AG04449 (cell line): ENCODE data around the gene SLC2A9.

ENCODE experiments used
- CTCF ChIA-PET: fragments of 350-600 bp; formaldehyde crosslinking; extraction: SDS; loops from one replicate; lab custom pipeline; 2021; ENCODE audit warnings: antibody characterized with exemption; lab: Yijun Ruan, JAX
- POLR2A ChIA-PET: fragments of 400-600, 350-600 bp; formaldehyde crosslinking; extraction: SDS; loops from one replicate; lab custom pipeline; 2020; ENCODE audit warnings: antibody characterized with exemption, inconsistent platforms; lab: Yijun Ruan, JAX
- DNase-seq: peaks from one replicate; pipeline ENCODE4 v3.0.0-alpha.2; 2010; ENCODE audit warnings: low read depth, low spot score
- H3K4me3 ChIP-seq: 2 replicates; pipeline ENCODE4 v1.5.1; 2011; ENCODE audit warnings: low read depth, mild to moderate bottlenecking, control low read depth, low read length
- TF ChIP-seq, protein P1 (sequence below): IDR thresholded peaks from one replicate; pipeline ENCODE4 v1.5.1; 2011; ENCODE audit warnings: mild to moderate bottlenecking, moderate library complexity, low read length, control low read depth, inconsistent platforms; ENCODE audit not compliant: insufficient read depth; ENCODE audit errors: missing control alignments

The SLC2A9 gene

DNA sequence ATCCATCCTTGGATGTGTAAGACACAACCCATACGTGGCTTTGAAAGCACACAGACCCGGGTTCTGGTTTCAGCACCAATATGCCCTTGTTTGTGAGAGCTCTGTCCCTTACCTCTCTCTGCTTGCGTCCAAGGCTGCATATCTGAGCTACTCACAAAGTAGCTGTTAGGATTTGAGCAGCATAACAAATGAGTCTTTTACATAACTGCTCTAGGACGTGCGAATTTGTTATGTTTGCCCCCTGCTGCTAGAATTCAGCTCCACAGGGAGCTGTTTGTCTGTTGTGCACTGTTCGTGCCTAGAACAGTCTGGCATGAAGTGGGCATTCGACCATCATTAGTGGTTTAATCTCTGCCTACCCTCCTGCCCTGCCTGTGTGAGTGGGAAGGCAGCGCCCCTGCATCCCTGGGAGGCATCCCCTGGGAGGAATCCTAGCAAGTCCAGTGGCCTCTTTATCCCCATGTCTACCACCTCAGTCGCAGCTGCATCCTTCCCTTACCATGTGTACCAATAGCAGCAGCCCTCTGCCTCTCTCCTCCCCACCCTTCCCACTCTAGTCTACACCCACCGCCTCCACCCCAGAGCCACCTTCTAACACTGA is 42.1 kb downstream of the SLC2A9 start:
- ChIA-PET POLR2A (no interaction called here), CTCF (no interaction called here)
- TF ChIP-seq, protein P1, sequence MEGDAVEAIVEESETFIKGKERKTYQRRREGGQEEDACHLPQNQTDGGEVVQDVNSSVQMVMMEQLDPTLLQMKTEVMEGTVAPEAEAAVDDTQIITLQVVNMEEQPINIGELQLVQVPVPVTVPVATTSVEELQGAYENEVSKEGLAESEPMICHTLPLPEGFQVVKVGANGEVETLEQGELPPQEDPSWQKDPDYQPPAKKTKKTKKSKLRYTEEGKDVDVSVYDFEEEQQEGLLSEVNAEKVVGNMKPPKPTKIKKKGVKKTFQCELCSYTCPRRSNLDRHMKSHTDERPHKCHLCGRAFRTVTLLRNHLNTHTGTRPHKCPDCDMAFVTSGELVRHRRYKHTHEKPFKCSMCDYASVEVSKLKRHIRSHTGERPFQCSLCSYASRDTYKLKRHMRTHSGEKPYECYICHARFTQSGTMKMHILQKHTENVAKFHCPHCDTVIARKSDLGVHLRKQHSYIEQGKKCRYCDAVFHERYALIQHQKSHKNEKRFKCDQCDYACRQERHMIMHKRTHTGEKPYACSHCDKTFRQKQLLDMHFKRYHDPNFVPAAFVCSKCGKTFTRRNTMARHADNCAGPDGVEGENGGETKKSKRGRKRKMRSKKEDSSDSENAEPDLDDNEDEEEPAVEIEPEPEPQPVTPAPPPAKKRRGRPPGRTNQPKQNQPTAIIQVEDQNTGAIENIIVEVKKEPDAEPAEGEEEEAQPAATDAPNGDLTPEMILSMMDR = no peak
- no peak for DNase-seq
- no peak overlapping the region for H3K4me3 ChIP-seq

DNA sequence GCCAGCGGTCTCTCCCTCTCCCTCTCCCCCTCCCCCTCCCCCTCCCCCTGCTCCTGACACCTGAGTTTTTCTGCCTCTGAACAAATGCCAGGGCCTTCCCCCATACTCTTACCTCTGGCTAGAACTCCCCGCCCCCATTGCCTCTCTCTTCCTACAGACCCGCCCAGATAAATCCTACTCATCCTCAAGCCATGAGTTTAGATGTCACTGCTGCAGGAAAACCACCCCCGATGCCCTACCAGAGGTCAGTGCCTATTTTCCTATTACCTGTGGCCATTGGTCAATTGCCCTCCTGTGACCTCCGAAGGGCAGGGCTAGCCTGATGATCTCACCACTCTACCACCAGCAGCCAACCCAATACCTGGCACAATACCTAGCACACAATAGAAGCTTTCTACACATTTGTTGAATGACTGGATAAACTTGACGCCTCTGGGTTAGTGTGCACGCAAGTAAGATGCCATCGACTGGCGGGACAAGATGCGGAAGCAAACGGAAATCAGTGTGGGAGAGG is 43.7 kb downstream of the SLC2A9 start:
- CTCF ChIA-PET = no interaction called here
- POLR2A ChIA-PET = no interaction called here
- H3K4me3 ChIP-seq = no peak overlapping the region
- TF ChIP-seq, protein P1 = no peak
- no peak for DNase-seq

DNA sequence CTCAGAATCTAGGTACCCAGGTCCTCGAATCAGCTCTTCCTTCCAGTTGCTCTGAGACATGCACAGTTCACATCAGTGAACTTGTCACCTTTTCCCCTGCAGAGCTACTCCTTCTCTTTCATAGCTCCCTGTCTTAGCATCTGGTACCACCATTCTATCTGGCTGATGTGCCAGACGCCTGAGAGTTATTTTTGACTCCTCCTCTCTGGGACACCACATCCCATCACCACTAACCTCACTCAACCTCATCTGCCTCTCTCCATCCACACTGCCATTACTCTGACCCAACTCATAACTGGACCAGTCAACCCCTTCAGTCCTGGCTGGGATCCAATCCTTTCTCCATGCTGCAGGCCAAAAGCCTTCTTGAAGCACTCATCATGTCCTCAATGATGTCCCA is 44.5 kb downstream of the SLC2A9 start:
- CTCF ChIA-PET = no interaction called here
- POLR2A ChIA-PET = no interaction called here

DNA sequence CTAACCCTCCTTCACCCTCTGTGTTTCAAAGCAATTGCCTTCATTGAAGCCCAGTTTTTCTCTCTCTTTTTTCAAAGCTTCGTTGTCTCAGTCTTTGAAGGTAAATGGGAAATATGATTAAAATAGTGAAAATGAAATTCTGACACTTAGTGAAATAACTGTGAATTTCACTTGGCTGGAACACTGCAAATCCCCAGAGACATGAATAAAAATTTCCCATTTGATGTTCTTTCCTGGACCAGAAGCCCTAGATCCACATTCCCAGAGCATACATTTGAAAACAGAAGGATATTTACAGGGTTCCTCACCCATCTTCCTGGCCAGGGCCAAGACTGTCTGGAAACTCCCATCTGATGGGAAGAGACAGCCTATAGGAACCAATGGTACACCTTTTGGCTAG is 45.0 kb downstream of the SLC2A9 start:
- ChIA-PET POLR2A (no interaction called here), CTCF (no interaction called here)
- DNase-seq = no peak
- TF ChIP-seq, protein P1 = no peak
- H3K4me3 ChIP-seq = no peak overlapping the region

More for the DNA sequence above, 44.5 kb downstream of the SLC2A9 start:
- H3K4me3 ChIP-seq = no peak overlapping the region
- TF ChIP-seq, protein P1 = no peak
- no peak for DNase-seq

DNA sequence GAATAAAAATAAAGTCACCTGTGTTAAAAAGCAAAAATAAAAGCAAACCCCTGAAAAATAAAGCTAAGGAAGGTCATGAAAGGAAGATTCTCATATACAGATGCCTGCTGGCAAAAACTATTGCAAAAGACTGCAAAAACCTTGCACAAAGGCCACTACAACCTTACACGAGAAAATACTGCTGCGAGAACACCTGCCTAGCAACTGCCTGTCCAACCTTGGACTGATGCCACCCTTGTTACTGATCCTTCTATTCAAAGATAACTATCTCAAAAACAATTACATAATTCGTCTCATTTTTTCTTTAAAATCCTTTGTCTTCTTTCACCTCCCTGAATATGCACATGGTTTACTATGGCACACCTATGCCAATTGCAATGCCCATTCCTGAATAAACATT is 49.6 kb downstream of the SLC2A9 start:
- no peak for DNase-seq

DNA sequence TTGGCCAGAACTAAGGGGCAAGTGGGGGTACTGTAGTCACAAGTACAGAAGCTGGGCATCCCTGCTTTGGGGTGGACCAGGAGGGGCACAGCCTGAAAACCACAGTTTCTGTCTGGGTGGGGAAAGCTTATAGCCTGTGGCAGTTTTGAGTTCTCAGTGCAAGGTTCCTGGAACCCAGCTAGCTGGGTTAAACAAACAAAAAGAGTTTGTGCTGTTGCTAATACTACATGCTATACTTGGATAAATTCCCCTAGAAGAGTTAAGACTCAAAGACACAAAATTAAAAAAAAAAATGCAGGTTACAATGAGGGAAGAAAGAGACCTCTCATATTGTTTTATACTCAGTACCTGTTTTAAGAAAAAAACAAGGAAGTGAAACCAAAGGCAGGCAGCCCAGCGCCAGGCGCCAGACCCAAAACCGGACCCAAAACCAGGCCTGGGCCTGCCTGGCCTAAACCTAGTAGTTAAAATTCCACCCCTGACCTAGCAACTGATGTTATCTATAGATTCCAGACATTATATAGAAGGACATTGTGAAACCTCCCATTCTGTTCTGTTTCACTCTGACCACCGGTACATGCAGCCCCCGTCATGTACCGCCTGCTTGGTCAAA is 50.8 kb downstream of the SLC2A9 start:
- ChIA-PET POLR2A (no interaction called here), CTCF (no interaction called here)
- no peak for DNase-seq
- no peak overlapping the region for H3K4me3 ChIP-seq
- TF ChIP-seq, protein P1 = no peak

More for the DNA sequence above, 49.6 kb downstream of the SLC2A9 start:
- ChIA-PET CTCF (no interaction called here), POLR2A (no interaction called here)
- TF ChIP-seq, protein P1 = no peak
- H3K4me3 ChIP-seq = no peak overlapping the region
